GM19035 (cell line): ENCODE results near the gene MRPS22.
A peak's percentile ranks its signal among the peaks of the same experiment; 100 is the strongest.
"Not testable (repeated sequence)": the region's sequence is repeated elsewhere in the genome, so short reads cannot be mapped to it uniquely, and the experiment has no call there.

Source experiments
- ATAC-seq: cut with Tn5 transposase; IDR thresholded peaks from one replicate; pipeline ENCODE4 v1.9.1; 2021; ENCODE audit not compliant: unreplicated experiment

MRPS22 gene

GRCh38 chr3:139389552-139390368 lies 45.9 kb downstream of the MRPS22 start, which contains the start of gene COPB2:
COPB2 (minus strand) TSS chr3:139389647; CDS start chr3:139389550, 97 bp downstream.
- peak; percentile 98 for ATAC-seq

- ATAC-seq: no peak
Observed at GRCh38 chr3:139394116-139394515, 50.3 kb downstream of the MRPS22 start.

- ATAC-seq: no peak
Observed at GRCh38 chr3:139396707-139397106, 52.9 kb downstream of the MRPS22 start.

GRCh38 chr3:139401155-139401554 lies 57.3 kb downstream of the MRPS22 start:
- ATAC-seq: not testable (repeated sequence)
